Ureter (tissue), 1 donor: ENCODE data around the gene PRODH2. TPM values are rescaled to one million over a fixed set of nuclear protein-coding genes. Genes with fewer than 3 reads are reported as not detected.
"Not testable (repeated sequence)": the region's sequence is repeated elsewhere in the genome, so short reads cannot be mapped to it uniquely, and the experiment has no call there.

Experiments used
- DNase-seq: peaks from one replicate; pipeline ENCODE4 v3.0.0-alpha.2; 2020; ENCODE audit warnings: low spot score
- total RNA-seq: library from RNA; stranded (reverse); gene quantifications from one replicate; pipeline ENCODE4 v1.2.4, GENCODE V29; 2023
- donor health status: DM: yes; HTN: yes; CAD: no.

Gene PRODH2
- total RNA-seq, 1 donor from 2014 or later, result not detected

GRCh38 chr19:35796645-35797542 is 15.8 kb downstream of the PRODH2 start:
- no peak for DNase-seq

- DNase-seq, result not testable (repeated sequence)
These were observed 17.1 kb downstream of the PRODH2 start for GRCh38 chr19:35795564-35795963.

GRCh38 chr19:35793381-35794165 is 19.1 kb downstream of the PRODH2 start:
- no peak for DNase-seq

GRCh38 chr19:35792888-35793287 is 19.8 kb downstream of the PRODH2 start:
- no peak for DNase-seq

- no peak for DNase-seq
These were observed 20.3 kb downstream of the PRODH2 start for GRCh38 chr19:35792312-35792711.

GRCh38 chr19:35791814-35792279 is 20.8 kb downstream of the PRODH2 start:
- DNase-seq, result no peak

- no peak for DNase-seq
These were observed 21.4 kb downstream of the PRODH2 start for GRCh38 chr19:35790981-35791813.

- no peak for DNase-seq
These were observed 22.4 kb downstream of the PRODH2 start for GRCh38 chr19:35789978-35790944.

- no peak for DNase-seq
These were observed 23.3 kb downstream of the PRODH2 start for GRCh38 chr19:35789195-35789977.

- no peak for DNase-seq
These were observed 24.3 kb downstream of the PRODH2 start for GRCh38 chr19:35788205-35788960.

- DNase-seq, result no peak
These were observed 25.3 kb downstream of the PRODH2 start for GRCh38 chr19:35787227-35787799.

GRCh38 chr19:35786299-35787160 is 26.1 kb downstream of the PRODH2 start:
- no peak for DNase-seq

- no peak for DNase-seq
These were observed 27.4 kb downstream of the PRODH2 start for GRCh38 chr19:35785339-35785627.

- no peak for DNase-seq
These were observed 27.9 kb downstream of the PRODH2 start for GRCh38 chr19:35784503-35785338.

GRCh38 chr19:35783469-35784434 is 28.9 kb downstream of the PRODH2 start:
- no peak for DNase-seq

GRCh38 chr19:35782589-35782988 is 30.1 kb downstream of the PRODH2 start:
- DNase-seq, result no peak
